Subcutaneous abdominal adipose tissue (tissue), 5 donors: ENCODE results near the gene SVOP.
"Not testable (repeated sequence)": the region's sequence is repeated elsewhere in the genome, so short reads cannot be mapped to it uniquely, and the experiment has no call there.

Source experiments
- H3K27ac ChIP-seq: one replicate; pipeline ENCODE4 v1.7.0; 2013; ENCODE audit warnings: low read depth, mild to moderate bottlenecking, inconsistent platforms, low read length, moderate library complexity
- H3K27me3 ChIP-seq, 5 donors: one replicate each; pipeline ENCODE4 v1.7.0; 2013; ENCODE audit warnings: low read length in 5 of 5, inconsistent platforms in 1 of 5; ENCODE audit not compliant: control insufficient read depth in 5 of 5, insufficient read depth in 4 of 5
- H3K36me3 ChIP-seq, 5 donors: one replicate each; pipeline ENCODE4 v1.7.0; 2013; ENCODE audit warnings: low read length in 5 of 5; ENCODE audit not compliant: control insufficient read depth in 5 of 5, insufficient read depth in 5 of 5
- H3K4me1 ChIP-seq, 5 donors: one replicate each; pipeline ENCODE4 v1.7.0; 2013; ENCODE audit warnings: low read length in 5 of 5, mild to moderate bottlenecking in 3 of 5, moderate library complexity in 1 of 5; ENCODE audit not compliant: control insufficient read depth in 5 of 5, insufficient read depth in 5 of 5
- H3K4me3 ChIP-seq, 5 donors: one replicate each; pipeline ENCODE4 v1.7.0; 2013; ENCODE audit warnings: low read length in 5 of 5, low read depth in 1 of 5
- H3K9ac ChIP-seq, 5 donors: one replicate each; pipeline ENCODE4 v1.7.0; 2013; ENCODE audit warnings: low read length in 5 of 5, mild to moderate bottlenecking in 4 of 5, moderate library complexity in 3 of 5
- H3K9me3 ChIP-seq, 5 donors: one replicate each; pipeline ENCODE4 v1.7.0; 2013; ENCODE audit warnings: low read length in 5 of 5; ENCODE audit not compliant: control insufficient read depth in 5 of 5
- donor health status: healthy.
- donor health status: healthy.
- donor health status: healthy.
- donor health status: healthy.
- donor health status: healthy.

Gene SVOP

GRCh38 chr12:109010259-109010658 lies 10.6 kb downstream of the SVOP start:
- Histone ChIP-seq H3K4me3 (no peak overlapping the region), H3K9me3 (no peaks in the 10 kb centered on the region), H3K36me3 (no peaks in the 10 kb centered on the region), H3K4me1 (no peaks in the 10 kb centered on the region), H3K27ac (no peak overlapping the region), H3K27me3 (peaks cover 0 to 10% (median 0%) of the 10 kb centered on the region in 5 donors), H3K9ac (no peak overlapping the region)

- Histone ChIP-seq H3K9ac (no peak overlapping the region), H3K9me3 (no peaks in the 10 kb centered on the region), H3K27me3 (peaks cover 0 to 6% (median 2%) of the 10 kb centered on the region in 5 donors), H3K27ac (no peak overlapping the region), H3K4me3 (no peak overlapping the region), H3K4me1 (no peaks in the 10 kb centered on the region), H3K36me3 (no peaks in the 10 kb centered on the region)
These were observed 11.1 kb downstream of the SVOP start for GRCh38 chr12:109009766-109010165.

GRCh38 chr12:109004017-109004416 lies 16.9 kb downstream of the SVOP start:
- Histone ChIP-seq H3K4me1 (no peaks in the 10 kb centered on the region), H3K27me3 (peaks cover 0 to 6% (median 2%) of the 10 kb centered on the region in 5 donors)

GRCh38 chr12:108996320-108996719 lies 24.5 kb downstream of the SVOP start:
- no peak overlapping the region for H3K27ac ChIP-seq
- no peaks in the 10 kb centered on the region for H3K9me3 ChIP-seq
- no peaks in the 10 kb centered on the region for H3K36me3 ChIP-seq

More at GRCh38 chr12:109004017-109004416, 16.9 kb downstream of the SVOP start:
- Histone ChIP-seq H3K9me3 (no peaks in the 10 kb centered on the region), H3K27ac (no peak overlapping the region), H3K36me3 (no peaks in the 10 kb centered on the region), H3K9ac (no peak overlapping the region), H3K4me3 (no peak overlapping the region)

GRCh38 chr12:108995370-108995992 lies 25.4 kb downstream of the SVOP start:
- Histone ChIP-seq H3K27ac (no peak overlapping the region), H3K9ac (no peak overlapping the region), H3K9me3 (no peaks in the 10 kb centered on the region), H3K36me3 (no peaks in the 10 kb centered on the region), H3K4me1 (no peaks in the 10 kb centered on the region), H3K27me3 (peaks cover 0 to 13% (median 2%) of the 10 kb centered on the region in 5 donors), H3K4me3 (no peak overlapping the region)

More at GRCh38 chr12:108996320-108996719, 24.5 kb downstream of the SVOP start:
- Histone ChIP-seq H3K4me3 (no peak overlapping the region), H3K4me1 (no peaks in the 10 kb centered on the region), H3K27me3 (peaks cover 0 to 7% (median 0%) of the 10 kb centered on the region in 5 donors), H3K9ac (no peak overlapping the region)

GRCh38 chr12:108990103-108990502 lies 30.8 kb downstream of the SVOP start:
- not testable (repeated sequence) for H3K4me1 ChIP-seq, H3K9me3 ChIP-seq, H3K36me3 ChIP-seq, H3K27ac ChIP-seq, H3K4me3 ChIP-seq, H3K9ac ChIP-seq
- peaks cover 0 to 13% (median 4%) of the 10 kb centered on the region in 5 donors for H3K27me3 ChIP-seq

GRCh38 chr12:108989376-108989775 lies 31.5 kb downstream of the SVOP start:
- Histone ChIP-seq H3K27me3 (peaks cover 0 to 13% (median 4%) of the 10 kb centered on the region in 5 donors), H3K4me3 (no peak overlapping the region), H3K27ac (no peak overlapping the region), H3K9me3 (peaks cover 0 to 3% (median 0%) of the 10 kb centered on the region in 5 donors), H3K4me1 (no peaks in the 10 kb centered on the region), H3K36me3 (no peaks in the 10 kb centered on the region), H3K9ac (no peak overlapping the region)

- Histone ChIP-seq H3K27me3 (peaks cover 0 to 3% (median 0%) of the 10 kb centered on the region in 5 donors), H3K4me3 (no peak overlapping the region), H3K9me3 (peaks cover 0 to 5% (median 2%) of the 10 kb centered on the region in 5 donors), H3K27ac (no peak overlapping the region), H3K36me3 (no peaks in the 10 kb centered on the region), H3K9ac (no peak overlapping the region), H3K4me1 (peaks cover 0 to 7% (median 0%) of the 10 kb centered on the region in 5 donors)
These were observed 35.1 kb downstream of the SVOP start for GRCh38 chr12:108985750-108986149.

- no peak overlapping the region for H3K27ac ChIP-seq
- H3K4me3 ChIP-seq = no peak overlapping the region
- peaks cover 0 to 5% (median 0%) of the 10 kb centered on the region in 5 donors for H3K9me3 ChIP-seq
- H3K9ac ChIP-seq = no peak overlapping the region
- H3K4me1 ChIP-seq = peaks cover 0 to 7% (median 0%) of the 10 kb centered on the region in 5 donors
- H3K27me3 ChIP-seq = no peaks in the 10 kb centered on the region
- no peaks in the 10 kb centered on the region for H3K36me3 ChIP-seq
These were observed 37.6 kb downstream of the SVOP start for GRCh38 chr12:108983227-108983626.

- Histone ChIP-seq H3K4me1 (peaks cover 0 to 7% (median 0%) of the 10 kb centered on the region in 5 donors), H3K9ac (no peak overlapping the region), H3K36me3 (no peaks in the 10 kb centered on the region), H3K27me3 (no peaks in the 10 kb centered on the region), H3K4me3 (no peak overlapping the region), H3K9me3 (peaks cover 0 to 5% (median 0%) of the 10 kb centered on the region in 5 donors), H3K27ac (no peak overlapping the region)
These were observed 38.1 kb downstream of the SVOP start for GRCh38 chr12:108982621-108983219.
